T-cell (primary cell): ENCODE results near the gene SYVN1. TPM values are rescaled to one million over a fixed set of nuclear protein-coding genes. Genes with fewer than 3 reads are reported as not detected.

ENCODE experiments used
- ATAC-seq, 4 experiments: fragments of 200-7000 bp in 3 of 4; fragments of 150-1000 bp in 1 of 4; cut with Tn5 transposase; replicated peaks in 1 of 4; 1 replicate in 3 of 4; 2 replicates in 1 of 4; pipeline ENCODE4 v1.10.0; 2021; ENCODE audit warnings: moderate library complexity in 3 of 4, mild to moderate bottlenecking in 2 of 4, moderate number of reproducible peaks in 1 of 4
- CTCF ChIA-PET, 2 donors: fragments of 300-600 bp; sonication (Branson Sonifier 250); formaldehyde crosslinking; loops; one replicate each; lab custom pipeline; 2022; ENCODE audit warnings: antibody characterized with exemption in 2 of 2; lab: Charles Lee
- POLR2A ChIA-PET, 2 donors: fragments of 300-600 bp; sonication (Branson Sonifier 250); formaldehyde crosslinking; loops; one replicate each; lab custom pipeline; 2022; ENCODE audit warnings: antibody characterized with exemption in 2 of 2; lab: Charles Lee
- DNase-seq, 35 experiments: peaks; one replicate each; pipeline versions ENCODE4 v3.0.0 to v3.0.0-alpha.2; 2013 to 2023
- H3K27ac ChIP-seq: one replicate; pipeline ENCODE4 v1.5.1; 2013; ENCODE audit warnings: low read length
- H3K27me3 ChIP-seq, 2 experiments: replicated peaks in 1 of 2; 1 replicate in 1 of 2; 2 replicates in 1 of 2; pipeline versions ENCODE4 v1.6.1 to v1.7.0; 2013; ENCODE audit warnings: low read length in 1 of 2, mixed read lengths in 1 of 2; ENCODE audit not compliant: control insufficient read depth in 2 of 2, insufficient read depth in 2 of 2; ENCODE audit errors: extremely low read depth in 1 of 2
- H3K36me3 ChIP-seq, 2 donors: 1 replicate in 1 of 2; 2 replicates in 1 of 2; pipeline versions ENCODE4 v1.6.1 to v1.7.0; 2013; ENCODE audit warnings: low read length in 1 of 2; ENCODE audit not compliant: control insufficient read depth in 2 of 2, insufficient read depth in 1 of 2; ENCODE audit errors: extremely low read depth in 1 of 2
- H3K4me1 ChIP-seq, 2 experiments: 1 replicate in 1 of 2; 2 replicates in 1 of 2; pipeline versions ENCODE4 v1.6.1 to v1.7.0; 2013; ENCODE audit warnings: low read length in 2 of 2, mixed read lengths in 1 of 2; ENCODE audit not compliant: insufficient read depth in 2 of 2, control insufficient read depth in 1 of 2; ENCODE audit errors: extremely low read depth in 1 of 2
- H3K4me3 ChIP-seq, 2 donors: 1 replicate in 1 of 2; 2 replicates in 1 of 2; pipeline versions ENCODE4 v1.5.1 to v1.7.0; 2013; ENCODE audit warnings: mild to moderate bottlenecking in 2 of 2, low read length in 1 of 2, moderate library complexity in 1 of 2; ENCODE audit not compliant: control insufficient read depth in 1 of 2; ENCODE audit errors: extremely low read depth in 1 of 2
- H3K9me3 ChIP-seq: 2 replicates; pipeline ENCODE4 v1.7.0; 2013
- H3K27ac Mint-ChIP-seq, 2 donors: one replicate each; pipeline ENCODE4 v1.8.0; 2020 to 2021; ENCODE audit warnings: mild to moderate bottlenecking in 2 of 2, mixed read lengths in 2 of 2
- H3K27me3 Mint-ChIP-seq, 2 donors: one replicate each; pipeline ENCODE4 v1.8.0; 2021 to 2022; ENCODE audit warnings: mixed read lengths in 2 of 2
- H3K36me3 Mint-ChIP-seq: one replicate; pipeline ENCODE4 v1.8.0; 2021; ENCODE audit warnings: mixed read lengths
- H3K4me1 Mint-ChIP-seq, 3 donors: one replicate each; pipeline ENCODE4 v1.8.0; 2020 to 2022; ENCODE audit warnings: mixed read lengths in 3 of 3, mild to moderate bottlenecking in 1 of 3
- H3K4me3 Mint-ChIP-seq, 3 donors: one replicate each; pipeline ENCODE4 v1.8.0; 2020 to 2022; ENCODE audit warnings: mild to moderate bottlenecking in 3 of 3, mixed read lengths in 3 of 3, moderate library complexity in 3 of 3
- H3K9me3 Mint-ChIP-seq, 3 donors: one replicate each; pipeline ENCODE4 v1.8.0; 2020 to 2022; ENCODE audit warnings: mixed read lengths in 3 of 3
- WGBS: methylation state at CpG from one replicate; pipeline ENCODE4 v1.1.5; 2013; ENCODE audit warnings: missing lambda C conversion rate; ENCODE audit not compliant: insufficient coverage; 5-methylcytosine and 5-hydroxymethylcytosine counted together
- total RNA-seq, 35 experiments: library from RNA in 6 of 35; stranded (reverse) in 6 of 35; fragments of 120-200 nt in 1 of 35; gene quantifications; one replicate each; pipeline versions ENCODE4 v1.2.1 to v1.2.4 and lab custom pipeline; 2013 to 2026

SYVN1 gene
- total RNA-seq, 5 donors from 2014 or later (not counting 1 experiment from before 2014, with no cell fraction given): 63.8 to 77.7 (median 68.8) TPM

DNA sequence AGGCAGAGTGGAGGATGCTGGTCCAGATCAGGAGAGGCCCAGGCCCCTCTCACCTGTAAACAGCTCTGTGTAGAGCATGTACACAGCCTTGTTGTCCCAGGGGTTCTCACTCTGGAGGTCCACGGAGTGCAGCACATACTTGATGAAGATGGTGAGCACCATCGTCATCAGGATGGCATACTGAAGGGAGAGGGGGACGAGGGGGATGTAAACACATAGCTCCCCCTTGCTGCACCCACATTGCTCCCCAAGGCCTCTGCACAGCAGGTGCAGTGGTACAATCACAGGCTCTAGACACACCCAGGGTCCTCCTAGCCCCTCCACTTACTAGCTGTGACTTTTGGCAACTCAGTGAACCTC, 2.9 kb downstream of the SYVN1 start:
- Histone ChIP-seq H3K9me3 (no peaks in the 10 kb centered on the region), H3K27ac (no peak overlapping the region), H3K27me3 (no peaks in the 10 kb centered on the region), H3K4me1 (peaks cover 21 to 35% of the 10 kb centered on the region in 2 experiments), H3K36me3 (peaks cover 26 to 63% of the 10 kb centered on the region in 2 donors), H3K4me3 (no peak overlapping the region)
- Mint-ChIP-seq H3K27ac (no peak overlapping the region), H3K4me1 (peaks cover 31 to 42% (median 33%) of the 10 kb centered on the region in 3 donors), H3K27me3 (no peaks in the 10 kb centered on the region), H3K36me3 (peaks cover 10% of the 10 kb centered on the region), H3K4me3 (no peak overlapping the region), H3K9me3 (no peaks in the 10 kb centered on the region)
- CTCF ChIA-PET: interaction anchor here in 1 of 2 donors (0.5 kb wide), 1 partner anchor 674 kb away, joined by 7 read pairs; no protein-coding TSS in a partner anchor
- 100% methylated on average over 1 of the region's 3 CpGs for WGBS
- no peak for DNase-seq
- no peak for ATAC-seq
- POLR2A ChIA-PET: interaction anchor here in 1 of 2 donors (0.6 to 0.7 kb wide), 2 partner anchors 9 to 170 kb away, joined by 5 to 6 read pairs; partner anchors contain the start of genes FAU and MRPL49

DNA sequence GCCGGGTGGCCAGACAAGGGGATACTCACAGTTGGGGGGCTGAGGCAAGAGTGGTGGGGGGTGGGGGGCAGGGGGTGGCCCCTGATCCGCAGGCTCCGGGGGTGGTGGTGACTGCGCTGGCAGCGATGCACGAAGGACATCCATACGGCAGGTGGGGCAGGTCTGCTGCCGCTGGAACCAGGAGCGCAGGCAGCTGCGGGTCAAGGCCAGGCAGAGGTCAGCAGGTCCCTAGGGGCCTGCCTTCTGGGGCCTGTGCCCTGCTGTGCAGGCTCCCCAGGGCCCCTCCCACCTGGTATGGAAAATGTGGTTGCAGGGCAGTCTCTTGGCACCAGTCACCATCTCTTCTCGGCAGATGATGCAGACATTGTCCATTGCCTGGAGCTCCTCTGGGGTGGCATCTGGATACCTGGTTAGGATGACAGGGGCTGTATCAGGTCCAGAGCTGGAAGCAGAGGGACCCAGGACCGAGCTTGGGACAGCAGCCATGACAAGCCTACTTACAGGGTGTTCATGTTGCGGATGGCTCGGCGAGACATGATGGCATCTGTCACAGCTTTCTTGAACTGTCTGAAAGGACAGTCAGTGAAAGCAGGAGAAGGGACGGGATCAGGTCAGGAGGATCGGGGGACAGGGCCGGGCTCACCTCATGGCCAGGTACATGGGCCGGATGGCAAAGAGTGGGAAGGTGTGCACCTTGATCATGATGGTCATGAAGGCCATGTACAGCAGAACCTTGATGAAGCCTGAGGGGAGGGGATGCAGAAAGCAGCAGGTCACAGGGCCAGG, 3.5 kb downstream of the SYVN1 start:
- peak overlapping the region in 1 of 2 donors; percentile 25 for H3K27ac Mint-ChIP-seq
- peaks cover 26 to 68% of the 10 kb centered on the region in 2 donors for H3K36me3 ChIP-seq
- H3K4me3 Mint-ChIP-seq: no peak overlapping the region
- no peak for DNase-seq
- ChIA-PET POLR2A (interaction anchor here in 1 of 2 donors (0.6 to 0.7 kb wide), 2 partner anchors 8 to 170 kb away, joined by 5 to 6 read pairs; partner anchors contain the start of genes FAU and MRPL49), CTCF (no interaction called here)
- H3K4me1 Mint-ChIP-seq: peaks cover 25 to 36% (median 28%) of the 10 kb centered on the region in 3 donors
- H3K4me1 ChIP-seq: peaks cover 16 to 31% of the 10 kb centered on the region in 2 experiments
- no peak overlapping the region for H3K27ac ChIP-seq
- no peaks in the 10 kb centered on the region for H3K27me3 Mint-ChIP-seq
- no peaks in the 10 kb centered on the region for H3K27me3 ChIP-seq
- no peaks in the 10 kb centered on the region for H3K9me3 Mint-ChIP-seq
- no peak overlapping the region for H3K4me3 ChIP-seq
- H3K9me3 ChIP-seq: no peaks in the 10 kb centered on the region
- H3K36me3 Mint-ChIP-seq: peaks cover 10% of the 10 kb centered on the region
- no peak for ATAC-seq
- 94% methylated on average over 16 of the region's 19 CpGs for WGBS

DNA sequence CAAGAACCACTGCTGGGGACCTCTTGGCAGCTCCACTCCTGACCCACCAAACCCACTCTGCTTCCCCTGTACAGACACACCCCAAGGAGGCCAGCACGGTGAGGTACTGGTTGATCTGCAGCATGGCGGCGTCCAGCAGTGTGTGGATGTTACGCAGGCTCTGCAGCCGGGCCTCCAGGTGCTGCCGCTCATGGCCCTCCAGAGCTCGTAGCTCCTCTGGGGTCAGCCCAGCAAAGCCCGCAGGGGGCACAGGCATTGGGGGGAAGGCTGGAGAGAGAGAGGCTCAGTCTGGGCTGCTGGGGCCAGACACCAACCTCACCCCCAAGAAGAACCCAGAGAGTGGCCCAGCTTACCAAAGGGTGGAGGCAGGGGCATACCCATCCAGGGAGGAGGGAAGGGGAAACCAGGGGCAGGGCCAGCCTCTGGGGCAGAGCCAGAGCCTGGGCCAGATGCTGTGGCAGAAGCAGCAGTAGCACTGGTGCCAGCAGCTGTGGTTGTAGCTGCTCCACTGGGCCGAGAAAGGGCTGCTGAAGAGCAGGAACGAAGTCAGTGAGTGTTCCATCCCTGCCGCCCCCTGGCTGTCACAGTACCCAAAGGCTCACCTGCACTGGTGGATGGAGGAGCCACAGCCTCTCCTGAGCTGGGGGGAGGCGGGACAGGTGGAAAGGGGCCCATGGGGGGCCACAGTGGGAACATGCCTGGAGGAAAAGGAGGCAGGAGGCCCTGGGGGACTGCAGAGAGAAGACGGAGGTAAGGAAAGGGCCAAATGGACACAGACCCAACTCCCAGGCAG, 4.5 kb downstream of the SYVN1 start:
- Mint-ChIP-seq H3K36me3 (peaks cover 12% of the 10 kb centered on the region), H3K4me3 (no peak overlapping the region), H3K27ac (no peak overlapping the region), H3K4me1 (peaks cover 15 to 28% (median 21%) of the 10 kb centered on the region in 3 donors), H3K9me3 (no peaks in the 10 kb centered on the region), H3K27me3 (no peaks in the 10 kb centered on the region)
- no peak for DNase-seq
- Histone ChIP-seq H3K9me3 (no peaks in the 10 kb centered on the region), H3K27ac (no peak overlapping the region), H3K36me3 (peaks cover 27 to 78% of the 10 kb centered on the region in 2 donors), H3K27me3 (no peaks in the 10 kb centered on the region), H3K4me1 (peaks cover 10 to 22% of the 10 kb centered on the region in 2 experiments), H3K4me3 (no peak overlapping the region)
- 94% methylated on average over 9 of the region's 13 CpGs for WGBS
- POLR2A ChIA-PET: interaction anchor here in 1 of 2 donors (0.5 kb wide), 2 partner anchors 19 to 200 kb away, joined by 3 to 6 read pairs; no protein-coding TSS in a partner anchor
- CTCF ChIA-PET: no interaction called here
- ATAC-seq: no peak

DNA sequence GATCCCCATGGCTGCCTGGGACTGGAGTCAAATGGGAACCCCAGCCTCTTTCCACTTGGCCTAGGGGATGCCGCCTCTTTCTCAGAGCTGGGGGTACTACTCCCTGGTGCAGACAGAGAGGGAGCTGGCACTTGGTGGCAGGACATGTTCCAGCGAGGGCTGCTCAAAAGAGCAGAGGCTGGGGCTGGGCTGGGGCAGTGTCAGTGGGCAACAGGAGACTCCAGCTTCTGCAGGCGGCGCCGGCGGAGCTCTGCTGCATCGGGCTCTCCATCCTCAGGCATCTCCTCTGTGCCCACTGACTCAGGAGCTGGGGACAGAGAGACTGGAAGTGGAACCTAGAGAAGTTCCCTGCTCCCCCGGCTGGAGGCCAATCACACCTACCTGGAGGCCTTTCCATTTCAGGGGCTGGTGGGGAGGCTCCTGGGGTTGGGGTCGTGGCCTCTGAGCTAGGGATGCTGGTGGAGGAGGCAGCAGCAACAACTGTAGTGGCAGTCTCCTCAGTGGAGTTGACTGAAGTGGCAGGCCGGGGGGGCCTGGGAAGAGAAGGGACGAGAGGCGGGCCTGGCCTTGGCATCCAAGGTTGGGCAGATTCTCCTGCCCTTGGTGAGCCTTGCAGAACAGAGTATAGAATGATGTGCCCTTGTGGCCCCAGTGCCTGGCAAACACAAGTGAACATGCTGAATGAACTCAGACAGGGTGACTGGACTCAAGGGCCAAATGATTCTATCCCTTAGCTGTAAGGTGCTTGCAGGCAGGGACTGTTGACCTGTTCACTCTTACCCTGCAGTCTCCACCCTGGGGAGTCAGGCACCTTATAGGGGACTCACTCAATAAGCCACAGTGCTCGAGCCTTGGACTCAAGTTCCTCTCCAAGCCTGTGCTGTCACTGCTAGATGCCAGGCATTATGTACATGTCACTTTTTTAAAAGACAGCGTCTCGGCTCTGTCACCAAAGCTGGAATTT, 5.9 kb downstream of the SYVN1 start:
- no peak for ATAC-seq
- peaks cover 15 to 33% (median 23%) of the 10 kb centered on the region in 3 donors for H3K4me1 Mint-ChIP-seq
- no peaks in the 10 kb centered on the region for H3K9me3 Mint-ChIP-seq
- POLR2A ChIA-PET: interaction anchor here in 1 of 2 donors (0.5 kb wide), 1 partner anchor 201 kb away, joined by 3 read pairs; no protein-coding TSS in a partner anchor
- Histone ChIP-seq H3K9me3 (no peaks in the 10 kb centered on the region), H3K27me3 (no peaks in the 10 kb centered on the region), H3K27ac (no peak overlapping the region), H3K36me3 (peaks cover 33 to 87% of the 10 kb centered on the region in 2 donors), H3K4me3 (no peak overlapping the region), H3K4me1 (peaks cover 6 to 21% of the 10 kb centered on the region in 2 experiments)
- CTCF ChIA-PET: no interaction called here
- DNase-seq: no peak
- H3K27me3 Mint-ChIP-seq: no peaks in the 10 kb centered on the region
- H3K36me3 Mint-ChIP-seq: peaks cover 19% of the 10 kb centered on the region
- WGBS: 95% methylated on average over 14 of the region's 15 CpGs
- no peak overlapping the region for H3K27ac Mint-ChIP-seq
- H3K4me3 Mint-ChIP-seq: no peak overlapping the region

DNA sequence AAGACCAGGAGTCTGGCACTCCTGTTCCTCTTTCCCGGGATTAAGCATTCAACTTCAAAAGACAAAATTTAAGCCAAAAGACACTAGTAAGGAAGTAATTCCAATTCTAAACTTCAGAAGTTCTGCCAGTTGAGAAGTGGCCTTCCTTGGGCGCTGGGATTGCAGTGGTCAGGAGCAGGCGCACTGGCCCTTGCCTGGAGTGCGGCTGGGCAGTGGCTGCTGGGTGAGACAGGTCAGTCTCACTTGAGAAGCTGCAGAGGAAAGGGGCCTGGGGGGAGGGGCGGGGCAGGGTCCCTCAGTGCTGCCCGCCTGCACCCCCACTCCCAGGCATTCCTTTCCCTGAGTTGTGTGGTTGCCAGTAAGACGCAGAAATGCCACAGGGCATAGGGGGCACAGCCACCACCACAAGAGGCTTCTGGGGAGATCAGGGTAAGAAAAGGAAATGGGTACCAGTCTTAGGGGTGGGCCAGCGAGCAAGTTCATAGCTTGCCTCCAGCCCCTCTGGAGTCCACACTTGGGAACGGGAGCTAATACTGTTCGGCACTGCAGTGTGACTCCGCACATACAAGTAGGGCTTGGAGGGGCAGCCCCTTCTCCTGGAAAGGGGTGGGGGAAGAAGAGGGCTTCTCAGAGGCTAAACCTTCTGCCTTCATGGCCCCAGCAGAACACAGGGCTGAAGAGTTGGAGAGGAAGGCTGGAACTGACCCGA, 6.7 kb downstream of the SYVN1 start:
- no peaks in the 10 kb centered on the region for H3K9me3 ChIP-seq
- Mint-ChIP-seq H3K36me3 (peaks cover 19% of the 10 kb centered on the region), H3K4me1 (peaks cover 15 to 31% (median 21%) of the 10 kb centered on the region in 3 donors), H3K27me3 (no peaks in the 10 kb centered on the region), H3K9me3 (no peaks in the 10 kb centered on the region), H3K4me3 (no peak overlapping the region), H3K27ac (no peak overlapping the region)
- DNase-seq: no peak
- ATAC-seq: no peak
- peaks cover 2 to 20% of the 10 kb centered on the region in 2 experiments for H3K4me1 ChIP-seq
- no peak overlapping the region for H3K27ac ChIP-seq
- 96% methylated on average over 6 of the region's 12 CpGs for WGBS
- ChIA-PET CTCF (no interaction called here), POLR2A (interaction anchor here in 1 of 2 donors (1.0 kb wide), 1 partner anchor 9 kb away, joined by 4 read pairs; no protein-coding TSS in a partner anchor)
- no peak overlapping the region for H3K4me3 ChIP-seq
- no peaks in the 10 kb centered on the region for H3K27me3 ChIP-seq
- peaks cover 33 to 85% of the 10 kb centered on the region in 2 donors for H3K36me3 ChIP-seq
